KBM-7 (cell line): ENCODE measurements around the gene TOX2.

ENCODE experiments used
- DNase-seq: peaks from one replicate; pipeline ENCODE4 v3.0.0-alpha.2; 2015
- in situ Hi-C: fragments of 300-500 bp; cut with MboI; formaldehyde crosslinking; loops from 2 replicates; pipeline ENCODE4 v1.14.3; 2020; ENCODE audit warnings: low sequenced_read_pairs, low pct_unique_long_range_greater_than_20kb, mixed read lengths

The TOX2 gene

GRCh38 chr20:44080064-44080463, 165.4 kb downstream of the TOX2 start:
- in situ Hi-C loops: loop anchor here (10.0 to 25.0 kb wide), 2 partner anchors 335 to 543 kb away; no protein-coding TSS in a partner anchor
- DNase-seq: no peak

GRCh38 chr20:44080646-44081267, 166.1 kb downstream of the TOX2 start:
- in situ Hi-C loops: loop anchor here (10.0 to 25.0 kb wide), 2 partner anchors 336 to 543 kb away; no protein-coding TSS in a partner anchor
- DNase-seq: peak; percentile 70

GRCh38 chr20:44081476-44081875, 166.8 kb downstream of the TOX2 start:
- in situ Hi-C loops: loop anchor here (10.0 to 25.0 kb wide), 2 partner anchors 337 to 544 kb away; no protein-coding TSS in a partner anchor
- no peak for DNase-seq

- in situ Hi-C loops: loop anchor here (10.0 to 25.0 kb wide), 2 partner anchors 337 to 545 kb away; no protein-coding TSS in a partner anchor
- no peak for DNase-seq
Measured at GRCh38 chr20:44081888-44082287, 167.2 kb downstream of the TOX2 start.

- DNase-seq: no peak
- in situ Hi-C loops: loop anchor here (10.0 to 25.0 kb wide), 2 partner anchors 339 to 546 kb away; no protein-coding TSS in a partner anchor
Measured at GRCh38 chr20:44083220-44083933, 168.7 kb downstream of the TOX2 start.

GRCh38 chr20:44084439-44084838, 169.8 kb downstream of the TOX2 start:
- in situ Hi-C loops: loop anchor here (10.0 to 25.0 kb wide), 2 partner anchors 340 to 547 kb away; no protein-coding TSS in a partner anchor
- no peak for DNase-seq

- no peak for DNase-seq
- in situ Hi-C loops: loop anchor here (10.0 to 25.0 kb wide), 2 partner anchors 340 to 548 kb away; no protein-coding TSS in a partner anchor
Measured at GRCh38 chr20:44084891-44085290, 170.2 kb downstream of the TOX2 start.

- DNase-seq: no peak
- in situ Hi-C loops: loop anchor here (10.0 to 25.0 kb wide), 2 partner anchors 341 to 549 kb away; no protein-coding TSS in a partner anchor
Measured at GRCh38 chr20:44085616-44086434, 171.2 kb downstream of the TOX2 start.

- DNase-seq: no peak
- in situ Hi-C loops: loop anchor here (10.0 to 25.0 kb wide), 2 partner anchors 342 to 550 kb away; no protein-coding TSS in a partner anchor
Measured at GRCh38 chr20:44087051-44087856, 172.6 kb downstream of the TOX2 start.

GRCh38 chr20:44087857-44088120, 173.1 kb downstream of the TOX2 start:
- in situ Hi-C loops: loop anchor here (10.0 to 25.0 kb wide), 2 partner anchors 343 to 550 kb away; no protein-coding TSS in a partner anchor
- no peak for DNase-seq

- DNase-seq: no peak
- in situ Hi-C loops: loop anchor here (10.0 to 25.0 kb wide), 2 partner anchors 345 to 553 kb away; no protein-coding TSS in a partner anchor
Measured at GRCh38 chr20:44089987-44090674, 175.5 kb downstream of the TOX2 start.

GRCh38 chr20:44091026-44091425, 176.4 kb downstream of the TOX2 start:
- in situ Hi-C loops: loop anchor here (25.0 kb wide), 1 partner anchor 554 kb away; no protein-coding TSS in a partner anchor
- no peak for DNase-seq

GRCh38 chr20:44092551-44093248, 178.0 kb downstream of the TOX2 start:
- in situ Hi-C loops: loop anchor here (25.0 kb wide), 1 partner anchor 555 kb away; no protein-coding TSS in a partner anchor
- peak; percentile 27 for DNase-seq

GRCh38 chr20:44093249-44093582, 178.6 kb downstream of the TOX2 start:
- in situ Hi-C loops: loop anchor here (25.0 kb wide), 1 partner anchor 556 kb away; no protein-coding TSS in a partner anchor
- DNase-seq: no peak

GRCh38 chr20:44095831-44096230, 181.2 kb downstream of the TOX2 start:
- in situ Hi-C loops: loop anchor here (25.0 kb wide), 1 partner anchor 559 kb away; no protein-coding TSS in a partner anchor
- DNase-seq: no peak

GRCh38 chr20:44097521-44098255, 183.0 kb downstream of the TOX2 start:
- DNase-seq: no peak

More at GRCh38 chr20:44097521-44098255, 183.0 kb downstream of the TOX2 start:
- in situ Hi-C loops: loop anchor here (25.0 kb wide), 1 partner anchor 560 kb away; no protein-coding TSS in a partner anchor
